ENCODE results near the gene NCBP3. TPM values are rescaled to one million over a fixed set of nuclear protein-coding genes. Genes with fewer than 3 reads are reported as not detected.

NCBP3 gene
- total and polyA plus RNA-seq, 2 donors (not counting 3 experiments of a cell fraction or from before 2014, with no cell fraction given), result 18.2 to 51.1 TPM

DNA sequence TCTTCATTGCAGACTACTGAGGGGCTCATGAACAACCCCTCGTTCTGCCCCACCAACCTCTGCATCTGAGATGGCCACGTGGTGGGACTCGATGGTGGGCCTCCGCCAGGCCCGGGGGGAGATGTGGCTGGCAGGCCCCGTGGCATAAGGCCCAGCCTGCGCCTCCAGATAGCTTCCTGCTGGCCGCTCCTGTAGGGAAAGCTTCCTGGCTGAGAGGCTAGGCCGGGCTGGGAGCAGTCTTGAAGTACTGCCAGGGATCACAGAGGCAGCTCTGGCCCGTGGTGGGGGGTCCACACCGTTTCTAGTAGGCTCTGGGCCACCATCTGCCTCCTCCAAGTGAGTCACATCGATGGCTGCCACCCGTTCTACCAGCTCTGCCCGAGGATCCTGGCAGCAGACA, 39.2 kb upstream of the NCBP3 start:
- Histone ChIP-seq H3K9ac (replicated peaks; ENCODE audit: extremely low read depth, insufficient read depth, low read length) (no peak overlapping the region), H4K20me1 (replicated peaks; ENCODE audit: control insufficient read depth, extremely low read depth, insufficient read depth, low read length) (no peaks in the 10 kb centered on the region), H3K9me1 (replicated peaks; ENCODE audit: control insufficient read depth, extremely low read depth, insufficient read depth, low read length) (no peaks in the 10 kb centered on the region), H3K27me3 (ENCODE audit: control insufficient read depth in 2 of 2, insufficient read depth in 2 of 2, low read length in 2 of 2) (no peaks in the 10 kb centered on the region), H3K4me2 (ENCODE audit: insufficient read depth, low read length) (no peak overlapping the region), H3K9me3 (replicated peaks; ENCODE audit: control insufficient read depth, insufficient read depth, low read length) (no peaks in the 10 kb centered on the region), H3K4me1 (ENCODE audit: control insufficient read depth, extremely low read depth, insufficient read depth, low read length) (peaks cover 45% of the 10 kb centered on the region), H3K79me2 (ENCODE audit: control insufficient read depth, insufficient read depth, low read length) (peaks cover 16% of the 10 kb centered on the region), H3K4me3 (replicated peaks in 1 of 3; ENCODE audit: insufficient read depth in 1 of 3, low read depth in 1 of 3, low read length in 3 of 3) (no peak overlapping the region), H3K36me3 (ENCODE audit: control insufficient read depth in 2 of 2, extremely low read depth in 1 of 2, insufficient read depth in 2 of 2, low read length in 2 of 2) (no peaks in the 10 kb centered on the region), H3K27ac (ENCODE audit: insufficient read depth, low read depth, low read length) (peak overlapping the region; percentile 2), H2AFZ (ENCODE audit: low read depth, low read length) (no peak overlapping the region)
- no peak for FAIRE-seq
- intact Hi-C loops (cut with micrococcal nuclease) (no loop called here), dilution Hi-C loops (cut with MboI; ENCODE audit: extremely low pct_ligation_motif_present, low sequenced_read_pairs) (no loop called here)
- peak; percentile 38 for DNase-seq (ENCODE audit: low read depth, low spot score)
- BruUV-seq (replicated peaks), result no TSS peak
- POLR2A ChIA-PET, result no interaction called here
- TF ChIP-seq POLR2AphosphoS5 (IDR thresholded peaks at IDR 0.05; ENCODE audit: insufficient read depth, low read depth, low read length) (no peak), CTCF (IDR thresholded peaks at IDR 0.05; ENCODE audit: extremely low read depth in 1 of 2, insufficient read depth in 1 of 2, low read depth in 1 of 2, low read length in 2 of 2) (no peak), MYC (IDR thresholded peaks at IDR 0.05; ENCODE audit: low read depth, low read length) (no peak), EZH2 (IDR thresholded peaks at IDR 0.05; ENCODE audit: borderline replicate concordance, low read depth, low read length, severe bottlenecking) (no peak), FOS (IDR thresholded peaks at IDR 0.05; ENCODE audit: borderline replicate concordance, insufficient read depth, low read length) (no peak), JUN (IDR thresholded peaks at IDR 0.05; ENCODE audit: borderline replicate concordance, insufficient read depth, insufficient read length, low read depth) (no peak), GATA2 (IDR thresholded peaks at IDR 0.05; ENCODE audit: insufficient read depth, insufficient read length, low read depth, low read length) (no peak), MAX (IDR thresholded peaks at IDR 0.05; ENCODE audit: insufficient read depth, insufficient read length) (no peak), POLR2A (IDR thresholded peaks at IDR 0.05; ENCODE audit: low read depth, low read length) (no peak)
- CTCF ChIA-PET, result interaction anchor here (0.6 to 1.8 kb wide), 5 partner anchors 14 to 42 kb away, joined by 3 to 7 read pairs (median 4); partner anchors contain the start of gene NCBP3

All from endothelial cell of umbilical vein (primary cell).